ENCODE measurements around the gene EFNA5. TPM values are rescaled to one million over a fixed set of nuclear protein-coding genes. Genes with fewer than 3 reads are reported as not detected.

EFNA5 gene
- total and polyA plus RNA-seq, 4 donors: 0.14 to 0.93 (median 0.54) TPM

- 80% methylated on average over 2 of the region's 2 CpGs for WGBS
- no peak overlapping the region for H3K27ac ChIP-seq (ENCODE audit: low read depth in 1 of 2, low read length in 2 of 2)
- no peak for TF ChIP-seq MAX (IDR thresholded peaks at IDR 0.05)
- no peak for TF ChIP-seq FOXA2 (IDR thresholded peaks at IDR 0.05)
- no peak for TF ChIP-seq JUND (IDR thresholded peaks at IDR 0.05)
- TF ChIP-seq REST (IDR thresholded peaks at IDR 0.05): no peak
- TF ChIP-seq FOXA1 (IDR thresholded peaks at IDR 0.05): no peak
- TF ChIP-seq NR2F2 (IDR thresholded peaks at IDR 0.05): no peak
- no peak for TF ChIP-seq ZBTB33 (IDR thresholded peaks at IDR 0.05)
- TF ChIP-seq RXRA (IDR thresholded peaks at IDR 0.05): no peak
- no peak for TF ChIP-seq HNF4A (conservative IDR thresholded peaks at IDR 0.05)
- no peak for TF ChIP-seq YY1 (IDR thresholded peaks at IDR 0.05)
- TF ChIP-seq CTCF (IDR thresholded peaks at IDR 0.05; ENCODE audit: low read depth, low read length, missing input control): no peak
- no peak for TF ChIP-seq SP1 (IDR thresholded peaks at IDR 0.05)
- TF ChIP-seq ATF3 (IDR thresholded peaks at IDR 0.05): no peak
- no peak for TF ChIP-seq TAF1 (conservative IDR thresholded peaks at IDR 0.05)
- no peak for TF ChIP-seq RAD21 (IDR thresholded peaks at IDR 0.05)
- TF ChIP-seq GABPA (IDR thresholded peaks at IDR 0.05 in 1 of 2, conservative IDR thresholded peaks at IDR 0.05 in 1 of 2): no peak
- no peak for TF ChIP-seq HNF4G (IDR thresholded peaks at IDR 0.05)
- no peak for TF ChIP-seq EGR1 (IDR thresholded peaks at IDR 0.05; ENCODE audit: low read depth in 2 of 2)
- H3K4me1 ChIP-seq (ENCODE audit: control insufficient read depth in 4 of 4, insufficient read depth in 4 of 4, low read length in 3 of 4): no peaks in the 10 kb centered on the region
- H3K9me3 ChIP-seq (ENCODE audit: control insufficient read depth in 4 of 4, low read length in 3 of 4): no peaks in the 10 kb centered on the region
- no peak for DNase-seq (ENCODE audit: low spot score)
- H3K9ac ChIP-seq (ENCODE audit: low read depth in 1 of 2, low read length in 2 of 2): no peak overlapping the region
- H3K27me3 ChIP-seq (ENCODE audit: control insufficient read depth in 4 of 4, insufficient read depth in 4 of 4, low read length in 3 of 4): no peaks in the 10 kb centered on the region
- no peaks in the 10 kb centered on the region for H3K36me3 ChIP-seq (ENCODE audit: control insufficient read depth in 4 of 4, insufficient read depth in 3 of 4, low read depth in 1 of 4, low read length in 3 of 4)
- no peak overlapping the region for H3K4me3 ChIP-seq (ENCODE audit: low read depth in 1 of 3, low read length in 3 of 3)
These were observed 270.4 kb downstream of the EFNA5 start for GRCh38 chr5:107400328-107400727.

Measured in liver (tissue), 9 donors.